Stimulated activated CD8-positive, alpha-beta memory T cell treated with anti-CD3 and anti-CD28 coated beads, Interleukin-4, amount 100 ng/mL, for 24 hours (primary cell): ENCODE measurements around the gene AADACL4.
"Not testable (repeated sequence)": the region's sequence is repeated elsewhere in the genome, so short reads cannot be mapped to it uniquely, and the experiment has no call there.

ENCODE experiments used
- DNase-seq: peaks from one replicate; pipeline ENCODE4 v3.0.0-alpha.2; 2020; ENCODE audit warnings: low read depth

The AADACL4 gene

GRCh38 chr1:12658531-12659453, 14.9 kb downstream of the AADACL4 start:
- peak; percentile 52 for DNase-seq

GRCh38 chr1:12661606-12662219, 17.8 kb downstream of the AADACL4 start:
- no peak for DNase-seq

GRCh38 chr1:12662556-12662955, 18.7 kb downstream of the AADACL4 start:
- no peak for DNase-seq

- DNase-seq, result no peak
Observed at GRCh38 chr1:12665511-12665910, 21.6 kb downstream of the AADACL4 start.

- no peak for DNase-seq
Observed at GRCh38 chr1:12666141-12666735, 22.4 kb downstream of the AADACL4 start.

GRCh38 chr1:12669529-12670068, 25.7 kb downstream of the AADACL4 start:
- DNase-seq, result no peak

- no peak for DNase-seq
Observed at GRCh38 chr1:12674358-12674757, 30.5 kb downstream of the AADACL4 start.

- DNase-seq, result not testable (repeated sequence)
Observed at GRCh38 chr1:12676122-12676521, 32.2 kb downstream of the AADACL4 start.

GRCh38 chr1:12677565-12677964, 33.7 kb downstream of the AADACL4 start:
- DNase-seq, result no peak

- no peak for DNase-seq
Observed at GRCh38 chr1:12678350-12678749, 34.5 kb downstream of the AADACL4 start.

- no peak for DNase-seq
Observed at GRCh38 chr1:12678820-12679219, 34.9 kb downstream of the AADACL4 start.

GRCh38 chr1:12690156-12690555, 46.3 kb downstream of the AADACL4 start:
- no peak for DNase-seq

GRCh38 chr1:12692967-12693782, 49.3 kb downstream of the AADACL4 start:
- DNase-seq, result no peak

- DNase-seq, result no peak
Observed at GRCh38 chr1:12696658-12697057, 52.8 kb downstream of the AADACL4 start.

GRCh38 chr1:12697397-12697796, 53.5 kb downstream of the AADACL4 start:
- DNase-seq, result no peak

GRCh38 chr1:12703821-12704451, 60.1 kb downstream of the AADACL4 start:
- DNase-seq, result no peak

- no peak for DNase-seq
Observed at GRCh38 chr1:12706061-12706460, 62.2 kb downstream of the AADACL4 start.

- no peak for DNase-seq
Observed at GRCh38 chr1:12708396-12709090, 64.7 kb downstream of the AADACL4 start.

GRCh38 chr1:12709091-12709491, 65.2 kb downstream of the AADACL4 start:
- no peak for DNase-seq

GRCh38 chr1:12709696-12710095, 65.8 kb downstream of the AADACL4 start:
- DNase-seq, result no peak

GRCh38 chr1:12711536-12711935, 67.7 kb downstream of the AADACL4 start:
- no peak for DNase-seq
